Tibial nerve (tissue), 4 donors: Measurements from ENCODE around the gene IGSF6. TPM values are rescaled to one million over a fixed set of nuclear protein-coding genes. Genes with fewer than 3 reads are reported as not detected.
"Not testable (repeated sequence)": the region's sequence is repeated elsewhere in the genome, so short reads cannot be mapped to it uniquely, and the experiment has no call there.

Source experiments
- DNase-seq, 2 donors: peaks; one replicate each; pipeline ENCODE4 v3.0.0-alpha.2; 2019; ENCODE audit warnings: low spot score in 2 of 2
- H3K27ac ChIP-seq, 4 donors: fragments of 200-600 bp; sonication (generic) in 3 of 4; one replicate each; pipeline ENCODE4 v1.5.1; 2017 to 2019; ENCODE audit warnings: mild to moderate bottlenecking in 1 of 4
- H3K27me3 ChIP-seq, 2 donors: fragments of 200-600 bp; sonication (generic) in 1 of 2; one replicate each; pipeline versions ENCODE4 v1.5.1 to v1.6.0; 2017 to 2019
- H3K36me3 ChIP-seq, 3 donors: fragments of 200-600 bp; sonication (generic); one replicate each; pipeline ENCODE4 v1.5.1; 2018 to 2019
- H3K4me1 ChIP-seq, 4 donors: fragments of 200-600 bp; sonication (generic) in 3 of 4; one replicate each; pipeline ENCODE4 v1.5.1; 2017 to 2019
- H3K4me3 ChIP-seq, 4 donors: fragments of 200-600 bp; sonication (generic) in 3 of 4; one replicate each; pipeline ENCODE4 v1.5.1; 2017 to 2019; ENCODE audit warnings: mild to moderate bottlenecking in 1 of 4, moderate library complexity in 1 of 4
- H3K9me3 ChIP-seq, 4 donors: fragments of 200-600 bp; sonication (generic) in 3 of 4; one replicate each; pipeline ENCODE4 v1.5.1; 2017 to 2019
- EP300 ChIP-seq, 2 donors: sonication (generic); formaldehyde crosslinking; IDR thresholded peaks; one replicate each; pipeline ENCODE4 v1.6.1; 2017; ENCODE audit warnings: antibody characterized with exemption in 2 of 2, mild to moderate bottlenecking in 1 of 2
- POLR2A ChIP-seq, 2 donors: fragments of 450-650 bp; IDR thresholded peaks; one replicate each; pipeline ENCODE4 v1.6.1; 2017; ENCODE audit warnings: antibody characterized with exemption in 2 of 2, mild to moderate bottlenecking in 2 of 2, moderate library complexity in 2 of 2
- WGBS, 2 donors: methylation state at CpG; one replicate each; pipeline ENCODE4 v1.1.5; 2018; 5-methylcytosine and 5-hydroxymethylcytosine counted together
- total RNA-seq, 4 donors: library from RNA; depleted of rRNA; stranded (reverse); fragments of >200 nt; gene quantifications; one replicate each; pipeline ENCODE4 v1.1.0, GENCODE V29; 2016
- TF ChIP-seq, protein P1 (sequence below), 5 experiments: fragments of 200-600 bp in 3 of 5; fragments of 450-650 bp in 2 of 5; sonication (generic) in 3 of 5; IDR thresholded peaks; one replicate each; pipeline ENCODE4 v1.5.1; 2016 to 2019; ENCODE audit warnings: antibody characterized with exemption in 5 of 5, mild to moderate bottlenecking in 3 of 5, moderate library complexity in 2 of 5

Gene IGSF6
- total RNA-seq, 4 donors from 2014 or later: 0.60 to 3.3 (median 1.8) TPM

DNA sequence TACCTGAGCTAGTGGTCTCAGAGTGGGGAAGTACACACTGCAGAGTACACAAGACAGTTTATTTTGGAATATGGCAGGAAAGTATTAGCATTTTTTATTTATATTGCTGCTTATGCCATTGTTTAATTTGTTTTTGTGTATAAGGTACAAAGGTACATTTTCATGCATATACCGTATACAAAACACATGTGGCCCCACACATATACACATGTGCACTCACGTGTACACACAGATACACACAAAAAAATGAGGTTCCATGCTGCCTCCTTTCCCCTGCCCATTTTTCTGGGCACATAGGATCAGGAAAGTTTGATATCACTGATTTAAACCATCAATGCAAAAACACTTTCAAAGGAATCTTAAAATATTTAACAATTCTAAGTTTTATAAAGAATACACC is 12.9 kb downstream of the IGSF6 start:
- no peak for TF ChIP-seq EP300 (IDR thresholded peaks at IDR 0.05)
- TF ChIP-seq, protein P1, sequence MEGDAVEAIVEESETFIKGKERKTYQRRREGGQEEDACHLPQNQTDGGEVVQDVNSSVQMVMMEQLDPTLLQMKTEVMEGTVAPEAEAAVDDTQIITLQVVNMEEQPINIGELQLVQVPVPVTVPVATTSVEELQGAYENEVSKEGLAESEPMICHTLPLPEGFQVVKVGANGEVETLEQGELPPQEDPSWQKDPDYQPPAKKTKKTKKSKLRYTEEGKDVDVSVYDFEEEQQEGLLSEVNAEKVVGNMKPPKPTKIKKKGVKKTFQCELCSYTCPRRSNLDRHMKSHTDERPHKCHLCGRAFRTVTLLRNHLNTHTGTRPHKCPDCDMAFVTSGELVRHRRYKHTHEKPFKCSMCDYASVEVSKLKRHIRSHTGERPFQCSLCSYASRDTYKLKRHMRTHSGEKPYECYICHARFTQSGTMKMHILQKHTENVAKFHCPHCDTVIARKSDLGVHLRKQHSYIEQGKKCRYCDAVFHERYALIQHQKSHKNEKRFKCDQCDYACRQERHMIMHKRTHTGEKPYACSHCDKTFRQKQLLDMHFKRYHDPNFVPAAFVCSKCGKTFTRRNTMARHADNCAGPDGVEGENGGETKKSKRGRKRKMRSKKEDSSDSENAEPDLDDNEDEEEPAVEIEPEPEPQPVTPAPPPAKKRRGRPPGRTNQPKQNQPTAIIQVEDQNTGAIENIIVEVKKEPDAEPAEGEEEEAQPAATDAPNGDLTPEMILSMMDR (IDR thresholded peaks at IDR 0.05): no peak
- no peak for TF ChIP-seq POLR2A (IDR thresholded peaks at IDR 0.05)
- H3K36me3 ChIP-seq: peaks cover 0 to 27% (median 0%) of the 10 kb centered on the region in 3 donors
- DNase-seq: no peak
- no peak overlapping the region for H3K4me3 ChIP-seq
- no peaks in the 10 kb centered on the region for H3K27me3 ChIP-seq
- WGBS, 2 donors: 83 to 90% methylated on average over 2 of the region's 2 CpGs
- no peak overlapping the region for H3K27ac ChIP-seq
- H3K4me1 ChIP-seq: peaks cover 0 to 16% (median 0%) of the 10 kb centered on the region in 4 donors
- H3K9me3 ChIP-seq: no peaks in the 10 kb centered on the region

DNA sequence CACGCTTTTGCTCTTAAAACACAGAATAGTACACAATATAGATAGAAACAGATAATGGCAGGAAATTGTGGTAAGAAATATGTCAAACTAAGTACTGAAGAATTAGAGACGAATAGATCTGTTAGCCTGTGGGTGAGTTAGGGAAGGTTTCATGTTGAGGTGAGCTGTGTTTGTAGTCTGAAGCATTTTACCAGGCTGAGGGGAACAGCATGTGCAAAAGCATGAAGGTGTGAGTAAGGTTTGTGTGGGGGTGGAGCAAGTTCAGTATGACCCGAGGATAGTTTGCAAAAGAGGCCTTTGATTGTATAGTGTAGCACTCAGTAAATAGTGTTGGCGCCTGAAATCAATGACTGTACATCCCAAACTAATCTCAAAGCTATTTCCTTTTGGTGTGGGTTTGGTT is 13.8 kb downstream of the IGSF6 start:
- Histone ChIP-seq H3K27ac (no peak overlapping the region), H3K36me3 (peaks cover 0 to 32% (median 0%) of the 10 kb centered on the region in 3 donors), H3K4me3 (no peak overlapping the region), H3K9me3 (no peaks in the 10 kb centered on the region), H3K4me1 (peaks cover 0 to 12% (median 0%) of the 10 kb centered on the region in 4 donors), H3K27me3 (no peaks in the 10 kb centered on the region)
- TF ChIP-seq EP300 (IDR thresholded peaks at IDR 0.05) (no peak), POLR2A (IDR thresholded peaks at IDR 0.05) (no peak)
- TF ChIP-seq, protein P1 (IDR thresholded peaks at IDR 0.05): no peak
- DNase-seq: no peak
- 62 to 69% methylated on average over 4 of the region's 4 CpGs for WGBS, 2 donors

- Histone ChIP-seq H3K4me1 (peaks cover 0 to 11% (median 0%) of the 10 kb centered on the region in 4 donors), H3K27me3 (no peaks in the 10 kb centered on the region), H3K4me3 (no peak overlapping the region), H3K27ac (no peak overlapping the region), H3K36me3 (peaks cover 0 to 32% (median 0%) of the 10 kb centered on the region in 3 donors), H3K9me3 (no peaks in the 10 kb centered on the region)
- WGBS, 2 donors: 93 to 94% methylated on average over 23 to 27 of the region's 37 CpGs
- DNase-seq: no peak
- TF ChIP-seq POLR2A (IDR thresholded peaks at IDR 0.05): no peak
- TF ChIP-seq, protein P1 (IDR thresholded peaks at IDR 0.05): no peak
- no peak for TF ChIP-seq EP300 (IDR thresholded peaks at IDR 0.05)
Measured at GRCh38 chr16:21637032-21637968, 15.1 kb downstream of the IGSF6 start.

GRCh38 chr16:21635694-21636093 is 16.7 kb downstream of the IGSF6 start:
- H3K4me1 ChIP-seq, H3K27ac ChIP-seq, H3K4me3 ChIP-seq, DNase-seq, H3K9me3 ChIP-seq, H3K27me3 ChIP-seq: not testable (repeated sequence)
- peaks cover 0 to 33% (median 0%) of the 10 kb centered on the region in 3 donors for H3K36me3 ChIP-seq
- WGBS, 2 donors: 85 to 94% methylated on average over 9 of the region's 9 CpGs

DNA sequence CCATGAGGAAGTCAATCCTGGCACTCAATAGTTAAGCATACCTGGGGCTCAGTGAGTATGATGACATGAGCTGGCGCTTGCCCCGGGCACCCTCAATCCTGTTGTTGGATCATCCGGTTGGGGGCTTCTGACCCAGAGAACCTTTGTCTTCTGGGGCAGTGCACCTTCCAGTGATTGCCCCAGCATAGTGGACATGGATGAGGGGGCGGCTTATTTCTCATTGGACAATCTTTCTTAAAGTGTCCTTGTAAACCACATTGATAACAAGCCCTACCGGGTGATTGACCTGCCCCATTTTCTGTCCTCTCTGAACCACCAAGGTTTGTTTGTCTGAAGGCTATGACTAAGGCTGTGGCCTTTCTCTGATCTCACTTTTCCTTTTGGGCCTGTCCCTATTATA is 18.2 kb downstream of the IGSF6 start:
- Histone ChIP-seq H3K27me3 (no peaks in the 10 kb centered on the region), H3K36me3 (peaks cover 0 to 48% (median under 1%) of the 10 kb centered on the region in 3 donors), H3K9me3 (no peaks in the 10 kb centered on the region), H3K4me1 (no peaks in the 10 kb centered on the region), H3K4me3 (no peak overlapping the region), H3K27ac (no peak overlapping the region)
- 87 to 92% methylated on average over 5 of the region's 5 CpGs for WGBS, 2 donors
- TF ChIP-seq POLR2A (IDR thresholded peaks at IDR 0.05) (no peak), EP300 (IDR thresholded peaks at IDR 0.05) (no peak)
- TF ChIP-seq, protein P1 (IDR thresholded peaks at IDR 0.05): no peak
- DNase-seq: no peak

GRCh38 chr16:21631951-21632575 is 20.3 kb downstream of the IGSF6 start:
- H3K36me3 ChIP-seq: peaks cover 0 to 51% (median 5%) of the 10 kb centered on the region in 3 donors
- WGBS, 2 donors: 63 to 81% methylated on average over 5 of the region's 5 CpGs

DNA sequence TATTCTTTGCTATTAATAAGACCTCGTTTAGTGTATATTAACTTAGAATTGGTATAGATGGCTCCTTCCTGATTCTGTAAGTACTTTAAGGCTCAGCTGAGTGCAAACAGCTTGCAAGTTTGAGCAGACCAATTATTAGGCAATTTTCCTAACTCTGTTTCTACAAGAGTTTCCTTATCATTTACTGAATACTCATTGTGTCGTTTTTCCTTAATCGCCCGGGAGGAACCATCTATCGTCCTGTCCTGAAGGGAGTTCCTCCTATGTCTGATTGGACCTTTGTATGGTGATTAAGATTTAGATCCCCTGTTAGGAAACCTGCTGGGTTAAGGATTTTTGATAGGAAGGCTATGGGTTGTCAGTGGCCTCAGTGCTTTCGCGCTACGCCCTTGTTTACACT is 21.0 kb downstream of the IGSF6 start:
- H3K4me3 ChIP-seq, H3K27ac ChIP-seq, DNase-seq, H3K9me3 ChIP-seq, H3K27me3 ChIP-seq: not testable (repeated sequence)
- WGBS, 2 donors: 78 to 88% methylated on average over 8 of the region's 8 CpGs
- H3K4me1 ChIP-seq: peaks cover 0 to 12% (median 3%) of the 10 kb centered on the region in 4 donors
- peaks cover 0 to 50% (median 5%) of the 10 kb centered on the region in 3 donors for H3K36me3 ChIP-seq

More at GRCh38 chr16:21631951-21632575, 20.3 kb downstream of the IGSF6 start:
- not testable (repeated sequence) for H3K4me1 ChIP-seq, DNase-seq, H3K27me3 ChIP-seq, H3K9me3 ChIP-seq, H3K27ac ChIP-seq, H3K4me3 ChIP-seq

DNA sequence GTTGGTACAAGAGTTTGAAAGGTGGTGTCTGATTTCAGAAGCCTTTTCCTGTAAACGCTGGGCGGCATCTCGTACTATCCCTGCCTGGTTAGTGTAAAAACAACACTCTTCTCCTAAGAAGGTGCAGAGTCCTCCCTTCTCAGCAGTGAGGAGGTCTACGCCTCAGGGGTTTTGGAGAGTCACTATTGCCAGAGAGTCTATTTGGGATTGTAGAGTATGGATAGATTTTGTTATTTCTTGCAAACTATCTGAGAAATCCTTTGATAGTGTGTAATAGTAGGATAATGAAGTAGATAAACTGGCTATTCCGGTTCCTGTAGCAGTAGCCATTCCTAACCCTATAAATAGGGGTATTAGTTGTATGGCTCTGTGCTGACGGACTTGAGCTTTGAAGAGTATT is 21.5 kb downstream of the IGSF6 start:
- H3K9me3 ChIP-seq, H3K27ac ChIP-seq, H3K27me3 ChIP-seq, DNase-seq, H3K4me3 ChIP-seq: not testable (repeated sequence)
- H3K36me3 ChIP-seq: peaks cover 0 to 52% (median 5%) of the 10 kb centered on the region in 3 donors
- H3K4me1 ChIP-seq: peaks cover 0 to 17% (median 3%) of the 10 kb centered on the region in 4 donors
- 94 to 95% methylated on average over 6 of the region's 6 CpGs for WGBS, 2 donors
